GM19438 (cell line): ENCODE data around the gene ADORA1.

Experiments
- ATAC-seq: cut with Tn5 transposase; IDR thresholded peaks from one replicate; pipeline ENCODE4 v1.9.1; 2021; ENCODE audit warnings: low read depth; ENCODE audit not compliant: unreplicated experiment

The ADORA1 gene

GRCh38 chr1:203169770-203170520 is 42.4 kb downstream of the ADORA1 start:
- no peak for ATAC-seq

- ATAC-seq = no peak
Measured at GRCh38 chr1:203170625-203171330, 43.3 kb downstream of the ADORA1 start.

GRCh38 chr1:203171341-203172183 is 44.0 kb downstream of the ADORA1 start:
- ATAC-seq = no peak

GRCh38 chr1:203172184-203173010 is 44.9 kb downstream of the ADORA1 start:
- no peak for ATAC-seq

- ATAC-seq = no peak
Measured at GRCh38 chr1:203173011-203173555, 45.6 kb downstream of the ADORA1 start.

- ATAC-seq = peak; percentile 72
Measured at GRCh38 chr1:203173566-203173965, 46.0 kb downstream of the ADORA1 start.

- no peak for ATAC-seq
Measured at GRCh38 chr1:203174324-203174985, 46.9 kb downstream of the ADORA1 start.

- ATAC-seq = no peak
Measured at GRCh38 chr1:203175237-203175826, 47.8 kb downstream of the ADORA1 start, which contains the start of gene MYBPH. Gene MYBPH (minus strand): TSS chr1:203175826. CDS start chr1:203175755, 71 bp downstream.

- no peak for ATAC-seq
Measured at GRCh38 chr1:203175827-203176241, 48.3 kb downstream of the ADORA1 start.

GRCh38 chr1:203176273-203177035 is 48.9 kb downstream of the ADORA1 start:
- no peak for ATAC-seq

- no peak for ATAC-seq
Measured at GRCh38 chr1:203177036-203177405, 49.5 kb downstream of the ADORA1 start.

GRCh38 chr1:203177470-203178039 is 50.0 kb downstream of the ADORA1 start:
- no peak for ATAC-seq

GRCh38 chr1:203178083-203178482 is 50.6 kb downstream of the ADORA1 start:
- ATAC-seq = no peak

- ATAC-seq = no peak
Measured at GRCh38 chr1:203178821-203179666, 51.5 kb downstream of the ADORA1 start.

GRCh38 chr1:203179667-203180005 is 52.1 kb downstream of the ADORA1 start:
- no peak for ATAC-seq

GRCh38 chr1:203180611-203181330 is 53.2 kb downstream of the ADORA1 start:
- ATAC-seq = no peak
